IPS-18a (cell line): ENCODE data around the gene THRSP.
"Not testable (repeated sequence)": the region's sequence is repeated elsewhere in the genome, so short reads cannot be mapped to it uniquely, and the experiment has no call there.

ENCODE experiments used
- H3K27ac ChIP-seq: one replicate; pipeline ENCODE4 v1.5.1; 2013; ENCODE audit warnings: low read length
- H3K27me3 ChIP-seq: one replicate; pipeline ENCODE4 v1.6.1; 2013; ENCODE audit warnings: mild to moderate bottlenecking, low read length; ENCODE audit not compliant: control insufficient read depth, insufficient read depth
- H3K36me3 ChIP-seq: one replicate; pipeline ENCODE4 v1.6.1; 2013; ENCODE audit warnings: low read depth, low read length; ENCODE audit not compliant: control insufficient read depth
- H3K4me1 ChIP-seq: one replicate; pipeline ENCODE4 v1.6.1; 2013; ENCODE audit warnings: low read depth, low read length; ENCODE audit not compliant: control insufficient read depth
- H3K4me3 ChIP-seq: one replicate; pipeline ENCODE4 v1.5.1; 2013; ENCODE audit warnings: low read length
- H3K9ac ChIP-seq: one replicate; pipeline ENCODE4 v1.6.1; 2013; ENCODE audit warnings: mild to moderate bottlenecking, low read length, moderate library complexity
- H3K9me3 ChIP-seq: one replicate; pipeline ENCODE4 v1.6.1; 2013; ENCODE audit warnings: low read depth, low read length; ENCODE audit not compliant: control insufficient read depth

The THRSP gene

DNA sequence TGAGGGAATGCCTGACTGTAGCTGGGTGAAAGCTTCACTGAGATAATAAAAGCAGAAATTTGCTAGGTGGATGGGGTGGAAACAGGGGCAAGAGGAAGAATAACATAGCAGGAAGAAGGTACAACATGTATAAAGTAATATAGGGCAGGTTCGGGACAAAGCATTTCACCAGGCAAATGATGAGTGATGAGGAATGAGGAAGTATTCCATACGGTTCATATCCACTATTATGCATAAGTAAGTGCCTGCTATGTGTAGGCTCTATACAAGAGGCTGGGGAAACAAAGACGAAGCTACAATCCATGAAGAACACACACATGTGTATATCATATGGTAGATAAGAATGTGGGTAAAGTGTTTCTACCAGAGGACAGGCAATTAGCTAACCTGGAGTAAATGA lies 8.1 kb downstream of the THRSP start:
- Histone ChIP-seq H3K4me3 (no peak overlapping the region), H3K27ac (no peak overlapping the region), H3K4me1 (no peaks in the 10 kb centered on the region), H3K27me3 (no peaks in the 10 kb centered on the region), H3K9me3 (no peaks in the 10 kb centered on the region), H3K36me3 (peaks cover 28% of the 10 kb centered on the region), H3K9ac (no peak overlapping the region)

DNA sequence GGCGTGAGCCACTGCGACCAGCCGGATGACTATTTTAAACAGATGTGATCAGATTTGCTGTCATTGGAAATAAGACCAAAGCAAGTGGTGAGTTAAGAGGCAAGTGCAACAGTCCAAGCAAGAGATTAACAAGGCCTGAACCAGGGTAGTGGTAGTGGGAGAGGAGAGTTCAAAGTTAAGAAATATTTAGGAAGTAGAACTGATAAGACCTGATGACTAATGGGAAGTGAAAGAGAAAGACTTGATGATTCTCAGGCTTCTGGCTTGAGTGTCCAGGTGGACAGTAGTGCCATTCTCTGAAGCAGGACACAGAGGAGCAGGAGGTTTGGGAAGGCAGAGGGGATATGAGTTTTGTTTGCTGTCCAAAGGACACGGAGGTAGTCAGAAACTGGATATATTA lies 8.8 kb downstream of the THRSP start:
- Histone ChIP-seq H3K4me1 (no peaks in the 10 kb centered on the region), H3K9me3 (no peaks in the 10 kb centered on the region), H3K27me3 (no peaks in the 10 kb centered on the region), H3K36me3 (peaks cover 28% of the 10 kb centered on the region), H3K4me3 (no peak overlapping the region), H3K9ac (no peak overlapping the region), H3K27ac (no peak overlapping the region)

DNA sequence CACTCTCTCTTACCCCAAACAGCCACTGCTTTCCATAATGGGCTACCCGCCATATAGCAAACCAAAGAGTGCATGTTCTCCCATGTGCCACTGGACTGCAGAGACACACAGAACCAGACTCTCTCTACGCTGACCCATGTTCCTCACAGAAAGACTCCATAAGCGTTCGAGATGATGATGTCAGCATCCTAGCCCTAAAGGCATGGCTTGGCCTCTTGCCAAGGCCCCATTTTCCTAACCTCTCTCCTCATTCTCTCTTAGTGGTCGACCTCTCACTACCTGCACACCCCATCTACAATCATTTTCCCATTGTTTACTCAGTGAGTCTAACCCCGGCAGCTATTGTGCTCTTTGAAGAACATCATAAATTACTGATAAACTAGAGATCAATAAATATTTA lies 11.1 kb downstream of the THRSP start:
- H3K9ac ChIP-seq, result no peak overlapping the region
- no peak overlapping the region for H3K27ac ChIP-seq
- H3K4me1 ChIP-seq, result peaks cover 7% of the 10 kb centered on the region
- no peaks in the 10 kb centered on the region for H3K27me3 ChIP-seq
- no peak overlapping the region for H3K4me3 ChIP-seq
- no peaks in the 10 kb centered on the region for H3K9me3 ChIP-seq
- H3K36me3 ChIP-seq, result peaks cover 18% of the 10 kb centered on the region

GRCh38 chr11:78076733-78077403 lies 13.2 kb downstream of the THRSP start:
- peaks cover 7% of the 10 kb centered on the region for H3K4me1 ChIP-seq
- H3K36me3 ChIP-seq, result peaks cover 3% of the 10 kb centered on the region
- H3K9ac ChIP-seq, result no peak overlapping the region
- H3K27me3 ChIP-seq, result no peaks in the 10 kb centered on the region
- H3K9me3 ChIP-seq, result no peaks in the 10 kb centered on the region
- no peak overlapping the region for H3K27ac ChIP-seq
- H3K4me3 ChIP-seq, result no peak overlapping the region

- H3K36me3 ChIP-seq, H3K4me1 ChIP-seq, H3K27me3 ChIP-seq, H3K9me3 ChIP-seq, H3K27ac ChIP-seq, H3K4me3 ChIP-seq, H3K9ac ChIP-seq: not testable (repeated sequence)
Observed at GRCh38 chr11:78077592-78077991, 13.9 kb downstream of the THRSP start.

GRCh38 chr11:78078218-78079167 lies 14.8 kb downstream of the THRSP start:
- Histone ChIP-seq H3K9me3 (no peaks in the 10 kb centered on the region), H3K27ac (no peak overlapping the region), H3K36me3 (no peaks in the 10 kb centered on the region), H3K4me3 (peak overlapping the region; percentile 90), H3K27me3 (no peaks in the 10 kb centered on the region), H3K9ac (peak overlapping the region; percentile 85), H3K4me1 (peaks cover 7% of the 10 kb centered on the region)

DNA sequence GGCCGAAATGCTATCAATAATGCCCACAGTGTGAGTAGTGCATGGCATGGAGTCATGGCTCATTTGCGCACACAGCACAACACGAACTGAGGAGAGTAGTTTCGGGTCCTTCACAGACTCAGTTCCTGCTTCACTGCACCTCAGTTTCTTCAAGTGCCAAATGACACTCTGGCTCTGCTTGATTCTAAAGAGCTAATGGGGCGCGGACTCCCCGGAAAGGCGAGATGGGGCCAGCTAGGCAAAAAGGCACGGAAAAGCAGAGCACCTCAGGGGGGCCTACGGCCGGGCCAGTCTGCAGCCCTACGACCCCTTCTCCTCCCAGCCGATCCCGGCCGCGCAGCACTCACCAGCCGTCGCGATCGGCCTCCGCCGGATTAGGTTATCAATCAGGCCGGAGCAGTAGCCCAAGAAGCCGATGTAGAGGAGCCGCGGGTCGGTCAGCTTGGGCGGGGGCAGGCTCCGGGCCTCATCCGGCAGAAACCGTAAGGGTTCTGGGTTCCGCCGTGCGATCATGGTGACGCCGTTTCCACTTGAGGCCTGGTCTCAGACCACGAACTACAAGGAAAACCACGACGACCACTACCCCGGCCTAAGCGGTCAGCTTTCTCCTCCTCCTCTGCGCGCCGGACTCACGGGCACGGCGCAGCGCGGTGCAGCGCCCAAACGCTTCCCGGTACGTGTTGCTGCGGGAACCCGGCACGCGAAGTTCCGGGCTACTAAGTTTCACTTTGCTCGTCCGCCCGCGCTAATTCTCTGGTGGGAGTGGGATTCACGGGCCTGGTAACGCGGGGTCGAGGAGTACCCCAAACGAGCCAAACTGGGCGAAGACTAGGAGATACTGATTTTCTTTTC lies 15.8 kb downstream of the THRSP start, which contains the start of gene NDUFC2:
Gene NDUFC2 (minus strand): TSS at position 631 of the 852 bp plus-strand sequence. CDS start 118 bp downstream, at position 513.
- Histone ChIP-seq H3K27ac (peak within 1 kb of the TSS; percentile 49), H3K4me1 (peaks cover 7% of the 10 kb centered on the region), H3K27me3 (no peaks in the 10 kb centered on the region), H3K9me3 (no peaks in the 10 kb centered on the region), H3K36me3 (no peaks in the 10 kb centered on the region), H3K4me3 (peak within 1 kb of the TSS; percentile 90), H3K9ac (peak within 1 kb of the TSS; percentile 85)

DNA sequence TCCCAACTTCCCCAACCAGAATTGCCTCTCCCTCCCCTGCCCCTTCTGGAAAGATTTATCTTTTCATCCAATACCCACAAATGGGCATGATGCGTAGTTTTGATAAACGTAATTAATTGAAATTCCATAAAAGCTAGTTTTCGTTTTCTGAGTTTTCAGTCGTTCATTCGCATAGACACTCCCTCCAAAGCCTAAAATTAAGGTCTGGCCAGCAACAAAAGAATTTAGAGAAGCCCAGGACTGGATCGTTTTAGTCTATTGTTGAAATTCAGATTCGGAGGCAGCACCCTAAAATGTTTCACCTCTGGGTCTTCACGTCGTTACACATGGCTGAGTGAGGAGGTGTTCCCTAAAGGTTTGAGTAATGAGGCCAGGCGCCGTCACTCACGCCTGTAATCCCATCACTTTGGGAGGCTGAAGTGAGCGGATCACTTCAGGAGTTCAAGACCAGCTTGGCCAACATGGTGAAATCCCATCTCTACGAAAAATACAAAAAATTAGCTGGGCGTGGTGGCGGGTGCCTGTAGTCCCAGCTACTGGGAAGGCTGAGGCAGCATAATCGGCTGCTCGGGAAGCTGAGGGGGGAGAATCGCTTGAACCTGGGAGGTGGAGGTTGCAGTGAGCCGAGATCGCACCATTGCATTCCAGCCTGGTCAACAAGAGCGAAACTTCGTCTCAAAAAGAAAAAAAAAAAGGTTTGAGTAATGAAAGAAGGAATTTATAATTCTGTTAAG lies 16.6 kb downstream of the THRSP start:
- Histone ChIP-seq H3K9ac (peak overlapping the region; percentile 85), H3K9me3 (no peaks in the 10 kb centered on the region), H3K27ac (peak overlapping the region; percentile 49), H3K4me3 (peak overlapping the region; percentile 90), H3K36me3 (no peaks in the 10 kb centered on the region), H3K4me1 (peaks cover 7% of the 10 kb centered on the region), H3K27me3 (no peaks in the 10 kb centered on the region)

- peaks cover 7% of the 10 kb centered on the region for H3K4me1 ChIP-seq
- H3K27me3 ChIP-seq, result no peaks in the 10 kb centered on the region
- no peaks in the 10 kb centered on the region for H3K36me3 ChIP-seq
- H3K9me3 ChIP-seq, result no peaks in the 10 kb centered on the region
- H3K27ac ChIP-seq, result no peak overlapping the region
- no peak overlapping the region for H3K9ac ChIP-seq
- no peak overlapping the region for H3K4me3 ChIP-seq
Observed at GRCh38 chr11:78080818-78081495, 17.3 kb downstream of the THRSP start.

DNA sequence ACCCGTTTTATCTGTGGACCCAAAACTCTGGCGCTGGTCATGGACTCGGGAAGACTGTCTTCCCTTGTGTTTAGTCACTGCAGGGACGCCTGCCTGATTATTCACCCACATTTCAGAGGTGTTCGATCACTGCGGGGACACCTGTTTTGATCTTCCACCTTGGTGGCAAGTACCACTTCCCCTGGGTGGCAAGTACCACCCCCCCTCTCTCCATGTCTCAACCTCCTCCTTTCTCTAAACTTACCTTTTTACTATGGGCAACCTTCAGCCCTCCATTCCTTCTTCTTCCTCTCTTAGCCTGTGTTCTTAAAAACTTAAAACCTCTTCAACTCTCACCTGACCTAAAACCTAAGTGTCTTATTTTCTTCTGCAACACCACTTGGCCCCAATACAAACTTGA lies 17.9 kb downstream of the THRSP start:
- H3K4me1 ChIP-seq, result peaks cover 7% of the 10 kb centered on the region
- no peak overlapping the region for H3K27ac ChIP-seq
- no peaks in the 10 kb centered on the region for H3K27me3 ChIP-seq
- no peak overlapping the region for H3K4me3 ChIP-seq
- no peaks in the 10 kb centered on the region for H3K36me3 ChIP-seq
- no peaks in the 10 kb centered on the region for H3K9me3 ChIP-seq
- H3K9ac ChIP-seq, result no peak overlapping the region
